HFF-Myc (cell line): Measurements from ENCODE around the gene ZBTB38.

Source experiments
- DNase-seq: peaks from one replicate; pipeline ENCODE4 v3.0.0-alpha.2; 2011; ENCODE audit warnings: low read depth; ENCODE audit errors: extremely low read depth
- H3K4me3 ChIP-seq: replicated peaks from 2 replicates; pipeline ENCODE4 v1.5.1; 2011; ENCODE audit warnings: low read depth, mild to moderate bottlenecking, control low read depth, low read length
- TF ChIP-seq, protein P1 (sequence below): IDR thresholded peaks from 2 replicates; pipeline ENCODE4 v1.5.1; 2012; ENCODE audit warnings: mild to moderate bottlenecking, low read depth, low read length, control low read depth; ENCODE audit errors: missing control alignments

Gene ZBTB38

DNA sequence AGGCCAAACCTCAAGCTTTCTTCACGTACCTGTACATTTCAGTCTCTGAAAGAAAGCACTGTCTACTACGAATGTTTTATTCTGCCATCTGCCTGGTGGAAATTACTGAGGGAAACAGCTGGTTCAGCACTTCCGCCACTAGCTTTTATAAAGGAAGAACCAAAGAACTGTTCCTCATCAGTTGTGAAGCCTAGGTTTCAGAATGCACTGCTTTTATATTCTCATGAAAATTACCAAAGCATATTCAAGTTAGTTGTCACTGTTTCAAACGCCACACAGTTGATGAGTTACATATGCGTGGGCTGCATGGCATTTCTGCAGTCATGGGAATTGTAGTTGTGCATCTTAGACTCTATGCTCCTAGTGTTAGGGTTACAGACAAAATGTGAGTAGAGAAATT is 21.5 kb upstream of the ZBTB38 start:
- no peak for DNase-seq
- H3K4me3 ChIP-seq, result no peak overlapping the region
- TF ChIP-seq, protein P1, sequence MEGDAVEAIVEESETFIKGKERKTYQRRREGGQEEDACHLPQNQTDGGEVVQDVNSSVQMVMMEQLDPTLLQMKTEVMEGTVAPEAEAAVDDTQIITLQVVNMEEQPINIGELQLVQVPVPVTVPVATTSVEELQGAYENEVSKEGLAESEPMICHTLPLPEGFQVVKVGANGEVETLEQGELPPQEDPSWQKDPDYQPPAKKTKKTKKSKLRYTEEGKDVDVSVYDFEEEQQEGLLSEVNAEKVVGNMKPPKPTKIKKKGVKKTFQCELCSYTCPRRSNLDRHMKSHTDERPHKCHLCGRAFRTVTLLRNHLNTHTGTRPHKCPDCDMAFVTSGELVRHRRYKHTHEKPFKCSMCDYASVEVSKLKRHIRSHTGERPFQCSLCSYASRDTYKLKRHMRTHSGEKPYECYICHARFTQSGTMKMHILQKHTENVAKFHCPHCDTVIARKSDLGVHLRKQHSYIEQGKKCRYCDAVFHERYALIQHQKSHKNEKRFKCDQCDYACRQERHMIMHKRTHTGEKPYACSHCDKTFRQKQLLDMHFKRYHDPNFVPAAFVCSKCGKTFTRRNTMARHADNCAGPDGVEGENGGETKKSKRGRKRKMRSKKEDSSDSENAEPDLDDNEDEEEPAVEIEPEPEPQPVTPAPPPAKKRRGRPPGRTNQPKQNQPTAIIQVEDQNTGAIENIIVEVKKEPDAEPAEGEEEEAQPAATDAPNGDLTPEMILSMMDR, result no peak

DNA sequence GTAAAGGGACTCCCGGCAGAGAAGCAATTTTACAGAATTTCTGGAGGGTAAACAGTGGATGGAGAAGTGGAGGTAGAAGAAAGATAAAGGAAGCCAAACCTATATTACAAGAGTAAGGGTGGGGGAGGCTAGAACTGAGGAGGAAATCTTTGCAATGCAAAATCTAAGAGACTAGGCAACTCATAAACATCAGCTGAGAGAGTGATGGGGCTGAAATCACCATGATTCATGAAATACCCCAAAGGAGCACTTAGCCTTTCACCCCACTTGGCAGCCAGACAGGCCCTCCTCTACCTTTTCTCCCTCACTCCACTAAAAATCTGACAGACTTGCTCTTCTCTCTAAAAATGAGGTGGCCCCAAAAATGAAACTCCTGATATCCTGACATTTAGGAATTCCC is 19.5 kb upstream of the ZBTB38 start:
- no peak overlapping the region for H3K4me3 ChIP-seq
- TF ChIP-seq, protein P1, result no peak
- no peak for DNase-seq

DNA sequence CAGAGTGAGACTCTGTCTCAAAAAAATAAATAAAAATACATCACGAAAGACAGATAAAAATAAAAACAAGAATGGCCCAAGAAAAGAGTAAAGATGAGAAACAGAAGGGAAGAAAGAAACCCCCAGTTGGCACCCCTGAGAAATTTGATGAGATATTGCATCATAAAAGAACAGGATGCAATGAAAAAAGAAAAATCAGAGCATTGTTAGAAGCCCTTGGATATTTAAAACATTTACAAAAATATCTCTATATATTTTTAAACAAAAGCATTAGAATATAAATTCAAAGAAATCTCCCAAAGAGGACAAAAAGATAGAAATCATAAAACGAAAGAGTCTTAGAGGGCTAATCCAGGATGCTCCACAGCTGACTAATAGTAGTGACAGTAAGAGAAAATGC is 18.6 kb upstream of the ZBTB38 start:
- no peak for DNase-seq
- no peak overlapping the region for H3K4me3 ChIP-seq
- TF ChIP-seq, protein P1, result no peak

DNA sequence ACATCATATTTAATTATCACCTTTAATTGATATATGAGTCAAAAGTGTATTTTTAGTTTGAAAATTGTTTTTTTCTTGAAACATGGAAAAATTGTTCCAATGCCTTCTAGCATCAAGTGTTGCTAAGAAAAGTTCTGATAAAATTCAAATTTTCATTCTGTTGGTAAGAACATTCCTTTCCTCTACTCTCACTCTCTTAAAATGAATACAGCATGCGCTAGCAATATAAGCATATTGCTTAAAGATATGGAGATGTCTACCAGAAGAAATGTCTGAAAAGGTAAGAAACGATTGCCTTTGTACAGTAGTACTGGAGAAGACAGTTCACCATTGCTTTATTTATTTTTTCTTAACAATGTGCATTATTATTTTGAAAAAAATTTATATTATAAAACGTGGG is 17.6 kb upstream of the ZBTB38 start:
- no peak overlapping the region for H3K4me3 ChIP-seq
- TF ChIP-seq, protein P1, result no peak
- DNase-seq, result no peak

DNA sequence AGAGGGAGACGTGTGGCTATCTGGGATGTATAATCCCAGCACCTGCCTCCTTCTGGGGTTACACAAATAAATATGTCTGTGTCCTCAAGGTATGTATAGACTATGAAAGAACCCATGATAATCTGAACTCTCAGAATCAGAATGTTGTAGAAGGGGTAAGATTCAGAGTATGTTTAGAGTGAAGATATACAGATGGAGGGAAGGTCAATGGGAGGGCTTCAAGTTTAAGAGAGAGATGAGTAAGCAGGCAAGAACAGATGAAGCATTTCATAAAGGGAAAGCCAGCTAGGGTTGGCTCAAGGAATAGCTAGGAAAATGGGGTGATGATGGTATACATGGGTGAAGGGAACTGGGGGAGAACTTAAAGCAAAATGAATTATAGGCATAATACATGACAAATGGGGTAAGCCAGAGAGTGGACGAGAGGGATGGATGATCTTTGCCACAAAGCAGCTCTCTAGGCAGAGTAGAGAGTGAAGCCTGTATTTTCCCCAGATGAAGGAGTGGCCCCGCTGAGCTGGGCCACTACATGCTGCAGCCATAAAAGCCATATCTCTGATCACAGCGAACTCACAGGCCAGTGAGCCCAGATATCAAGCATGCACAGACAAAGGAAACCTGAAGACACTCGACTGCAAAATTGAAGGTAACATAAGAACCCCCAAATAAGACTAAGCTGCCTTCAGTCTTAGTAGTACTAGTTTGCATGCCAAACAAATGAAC is 15.9 kb upstream of the ZBTB38 start:
- DNase-seq, result no peak
- TF ChIP-seq, protein P1, result no peak
- no peak overlapping the region for H3K4me3 ChIP-seq

DNA sequence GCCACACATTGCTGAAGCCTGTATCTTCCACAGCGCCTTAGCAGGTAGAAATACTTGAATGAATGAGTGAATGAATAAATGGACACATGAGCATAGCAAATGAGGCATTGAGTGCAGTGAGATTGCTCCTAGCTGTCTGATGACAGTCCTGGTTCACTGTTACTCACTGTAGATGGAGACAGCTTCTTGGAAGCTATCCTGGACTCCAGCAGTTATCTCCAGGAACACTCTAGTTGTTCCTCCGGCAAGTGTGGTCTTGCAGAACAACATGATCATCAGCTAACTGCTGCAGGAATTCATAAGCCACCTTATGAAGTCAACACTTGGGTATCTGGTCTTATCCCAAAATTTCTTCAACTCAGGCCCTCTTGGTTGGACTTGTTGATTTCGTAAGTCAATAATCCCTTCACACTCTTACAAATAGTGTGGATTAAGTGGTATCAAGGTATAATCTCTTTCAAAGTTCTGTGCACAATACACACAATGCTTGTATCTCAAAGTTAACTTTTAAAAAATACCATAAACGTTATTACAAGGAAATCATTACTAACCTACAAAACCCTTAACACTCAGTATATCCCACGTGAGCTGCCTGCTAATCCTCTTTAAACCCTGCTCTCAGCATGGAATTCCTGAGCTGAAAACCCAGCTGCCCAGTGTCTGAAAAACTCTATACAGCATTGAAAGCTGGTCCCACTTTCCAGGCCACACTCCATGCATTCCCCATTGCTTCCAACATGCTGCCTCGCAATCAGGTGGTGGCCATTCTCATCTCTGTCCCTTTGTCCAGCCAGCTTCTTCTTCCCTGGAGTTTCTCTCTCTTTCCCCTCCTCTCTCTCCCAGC is 14.4 kb upstream of the ZBTB38 start:
- TF ChIP-seq, protein P1, result no peak
- H3K4me3 ChIP-seq, result no peak overlapping the region
- no peak for DNase-seq

DNA sequence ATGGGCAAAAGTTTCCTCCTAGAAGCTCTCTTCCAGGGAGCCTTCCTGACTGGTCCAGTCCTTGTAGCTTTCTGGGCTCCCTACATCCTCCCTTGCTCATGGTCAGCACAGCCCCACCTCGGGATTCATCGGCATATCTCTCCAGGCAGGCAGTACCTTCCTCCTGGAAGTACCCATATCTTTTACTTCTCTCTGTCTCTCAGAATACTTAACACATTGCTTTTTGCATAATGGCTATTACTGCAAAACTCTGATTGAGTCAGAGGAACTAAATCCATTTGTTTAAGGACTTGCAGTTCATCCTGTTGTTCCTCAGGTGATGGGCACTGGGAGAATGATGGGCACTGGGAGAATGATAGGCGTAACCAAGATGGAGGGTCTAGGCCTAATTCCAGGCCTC is 13.8 kb upstream of the ZBTB38 start:
- DNase-seq, result no peak
- no peak overlapping the region for H3K4me3 ChIP-seq
- TF ChIP-seq, protein P1, result no peak
